ENCODE results near the gene SLC9A9.

DNA sequence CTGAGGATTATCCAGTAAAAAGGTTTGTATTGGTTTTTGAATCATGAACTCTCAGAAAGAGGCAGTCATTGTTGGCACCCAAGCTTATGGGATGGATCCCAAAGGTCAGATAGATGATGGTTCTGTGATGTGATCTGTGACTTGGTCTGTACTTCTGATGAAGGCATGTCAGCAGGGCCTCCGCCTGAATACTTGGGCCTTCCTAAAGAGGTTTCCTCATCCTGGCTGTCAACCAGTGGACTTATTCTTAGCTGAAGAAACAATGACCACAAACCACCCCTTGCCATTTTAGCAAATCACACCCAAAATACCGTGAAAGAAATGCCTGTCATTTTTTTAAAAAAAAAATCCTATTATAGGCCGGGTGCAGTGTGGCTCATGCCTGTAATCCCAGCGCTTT, 48.2 kb upstream of the SLC9A9 start:
- TF ChIP-seq POLR2A (IDR thresholded peaks at IDR 0.05) = no peak
- TF ChIP-seq, protein P1, sequence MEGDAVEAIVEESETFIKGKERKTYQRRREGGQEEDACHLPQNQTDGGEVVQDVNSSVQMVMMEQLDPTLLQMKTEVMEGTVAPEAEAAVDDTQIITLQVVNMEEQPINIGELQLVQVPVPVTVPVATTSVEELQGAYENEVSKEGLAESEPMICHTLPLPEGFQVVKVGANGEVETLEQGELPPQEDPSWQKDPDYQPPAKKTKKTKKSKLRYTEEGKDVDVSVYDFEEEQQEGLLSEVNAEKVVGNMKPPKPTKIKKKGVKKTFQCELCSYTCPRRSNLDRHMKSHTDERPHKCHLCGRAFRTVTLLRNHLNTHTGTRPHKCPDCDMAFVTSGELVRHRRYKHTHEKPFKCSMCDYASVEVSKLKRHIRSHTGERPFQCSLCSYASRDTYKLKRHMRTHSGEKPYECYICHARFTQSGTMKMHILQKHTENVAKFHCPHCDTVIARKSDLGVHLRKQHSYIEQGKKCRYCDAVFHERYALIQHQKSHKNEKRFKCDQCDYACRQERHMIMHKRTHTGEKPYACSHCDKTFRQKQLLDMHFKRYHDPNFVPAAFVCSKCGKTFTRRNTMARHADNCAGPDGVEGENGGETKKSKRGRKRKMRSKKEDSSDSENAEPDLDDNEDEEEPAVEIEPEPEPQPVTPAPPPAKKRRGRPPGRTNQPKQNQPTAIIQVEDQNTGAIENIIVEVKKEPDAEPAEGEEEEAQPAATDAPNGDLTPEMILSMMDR (IDR thresholded peaks at IDR 0.05 in 4 of 5, conservative IDR thresholded peaks at IDR 0.05 in 1 of 5) = no peak
